HG02763 (cell line): ENCODE measurements around the gene WNT2.
A peak's percentile ranks its signal among the peaks of the same experiment; 100 is the strongest.

ENCODE experiments used
- ATAC-seq: cut with Tn5 transposase; IDR thresholded peaks from one replicate; pipeline ENCODE4 v1.9.1; 2021; ENCODE audit warnings: mild to moderate bottlenecking, moderate library complexity; ENCODE audit not compliant: unreplicated experiment

The WNT2 gene

GRCh38 chr7:117322741-117323304, at the start of gene WNT2:
Gene WNT2, minus strand, starts transcription at chr7:117323058. Its CDS starts 69 bp downstream, at chr7:117322989.
- no peak for ATAC-seq

GRCh38 chr7:117372073-117372472, 49.2 kb upstream of the WNT2 start:
- no peak for ATAC-seq

DNA sequence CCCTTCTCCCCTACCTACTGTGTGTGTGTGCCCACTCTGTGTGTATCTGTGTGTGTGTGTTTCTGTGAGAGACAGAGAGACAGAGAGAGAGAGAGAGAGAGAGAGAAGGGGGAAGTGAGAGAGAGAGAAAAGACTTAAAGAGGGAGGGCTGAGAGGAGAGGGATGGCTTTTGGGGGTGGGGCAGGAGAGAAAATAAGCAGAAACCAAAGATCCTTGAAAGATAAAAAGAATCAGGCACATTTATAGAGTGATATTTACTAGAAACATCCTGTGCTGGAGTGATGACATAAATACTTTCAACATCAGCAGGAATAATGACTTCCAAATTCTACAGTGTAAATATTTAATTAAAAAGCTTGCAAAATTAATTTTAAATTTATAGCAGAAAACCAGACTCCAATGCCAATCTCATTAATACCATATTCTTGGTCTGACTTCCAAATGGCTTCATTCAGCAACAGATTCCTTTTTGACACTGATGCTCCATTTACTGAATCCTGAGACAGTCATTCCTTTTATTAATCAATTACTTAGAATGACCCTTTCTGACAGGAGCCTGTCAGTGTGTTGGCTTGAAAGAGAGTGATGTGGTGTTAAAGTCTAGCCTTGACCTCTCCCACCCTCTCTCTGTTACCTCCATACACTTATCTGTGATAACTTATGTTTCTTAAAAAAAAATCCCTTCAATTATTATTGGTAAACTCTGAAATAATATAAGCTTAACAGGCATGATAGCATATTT, 41.7 kb upstream of the WNT2 start:
- ATAC-seq = no peak

- ATAC-seq = no peak
Measured at GRCh38 chr7:117362294-117362888, 39.5 kb upstream of the WNT2 start.

GRCh38 chr7:117350027-117350426, 27.2 kb upstream of the WNT2 start:
- ATAC-seq = no peak

DNA sequence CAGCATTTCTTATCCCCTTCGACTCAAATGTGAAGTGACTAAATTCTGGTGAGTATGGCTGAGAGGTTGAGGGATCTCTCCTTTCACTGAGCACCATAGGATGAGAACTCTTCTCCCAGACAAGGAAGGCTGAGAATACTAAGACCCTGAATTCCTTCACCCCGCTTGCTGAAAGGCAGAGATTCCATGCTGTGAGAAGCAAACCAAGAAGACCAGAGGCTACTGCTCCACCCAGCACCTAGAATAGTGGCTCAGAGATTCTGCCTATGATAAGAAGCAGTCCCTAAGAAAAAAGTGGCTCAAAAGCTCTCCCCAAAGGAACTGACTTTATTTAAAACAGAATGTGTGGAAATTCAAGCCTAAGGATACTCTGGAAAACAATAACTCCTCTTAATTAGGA, 26.7 kb upstream of the WNT2 start:
- ATAC-seq = no peak

DNA sequence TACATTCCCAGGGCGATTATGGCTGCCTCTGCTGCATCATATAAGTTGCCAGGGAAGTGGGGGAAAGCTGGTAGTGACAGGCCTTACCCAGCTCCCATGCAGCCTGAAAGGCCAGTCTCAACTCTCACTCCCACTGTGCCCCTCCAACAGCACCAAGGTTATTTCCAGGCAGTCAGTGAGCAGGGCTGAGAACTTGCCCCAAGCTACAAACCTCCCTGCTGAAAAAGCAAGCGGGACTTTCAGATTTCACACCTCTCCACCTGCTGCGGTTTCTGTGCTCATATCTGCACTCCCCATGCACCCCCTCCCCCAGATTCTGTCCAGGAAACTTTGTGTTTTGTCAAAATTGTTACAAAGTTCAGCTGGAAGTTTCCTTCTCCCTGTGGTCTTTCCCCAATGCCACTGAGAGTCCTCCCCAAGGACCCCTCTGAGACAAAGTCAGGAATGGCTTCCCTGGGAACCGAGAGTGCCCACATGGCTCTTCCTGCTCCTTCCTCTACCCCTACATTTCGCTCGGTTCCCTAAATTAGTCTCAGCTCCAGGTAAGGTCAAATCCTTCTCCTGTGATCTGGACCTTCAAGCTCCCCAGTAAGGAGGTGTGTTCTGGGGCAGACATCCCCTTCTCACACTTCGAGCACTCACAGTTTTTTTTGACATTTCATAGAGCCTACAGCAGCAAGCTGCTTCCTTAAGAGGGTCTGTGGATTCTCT, 25.3 kb upstream of the WNT2 start:
- peak; percentile 94 for ATAC-seq

DNA sequence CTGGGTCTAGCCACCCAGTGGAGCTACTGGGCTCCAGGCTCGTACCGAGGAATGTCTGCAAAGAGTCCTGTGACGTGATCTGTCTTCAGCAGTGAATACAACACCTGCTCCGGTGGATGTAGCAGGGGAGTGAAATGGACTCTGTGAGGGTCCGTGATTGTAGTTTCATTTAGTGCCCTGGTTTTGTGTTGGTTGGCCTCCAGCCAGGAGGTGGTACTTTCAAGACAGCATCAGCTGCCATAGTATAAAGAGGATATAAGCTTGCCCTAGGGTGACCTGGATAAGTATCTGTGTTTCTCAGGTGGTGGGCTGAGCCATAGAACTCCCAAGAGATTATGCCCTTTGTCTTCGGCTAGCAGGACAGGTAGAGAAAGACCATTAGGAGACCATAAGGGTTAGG, 24.6 kb upstream of the WNT2 start:
- ATAC-seq = no peak

DNA sequence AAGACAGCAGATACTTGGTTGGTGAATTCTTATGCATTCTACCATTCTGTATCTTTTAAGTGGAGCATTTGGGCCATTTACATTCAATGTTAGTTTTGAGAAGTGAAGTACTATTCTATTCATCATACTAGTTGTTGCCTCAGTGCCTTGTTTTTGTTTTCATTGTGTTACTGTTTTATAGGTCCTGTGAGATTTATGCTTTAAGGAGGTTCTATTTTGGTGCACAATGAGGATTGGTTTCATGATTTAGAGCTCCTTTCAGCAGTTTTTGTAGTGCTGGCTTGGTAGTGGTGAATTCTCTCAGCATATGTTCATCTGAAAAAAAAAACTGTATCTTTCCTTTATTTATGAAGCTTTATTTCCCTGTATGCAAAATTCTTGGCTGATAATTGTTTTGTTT, 23.3 kb upstream of the WNT2 start:
- ATAC-seq = no peak

DNA sequence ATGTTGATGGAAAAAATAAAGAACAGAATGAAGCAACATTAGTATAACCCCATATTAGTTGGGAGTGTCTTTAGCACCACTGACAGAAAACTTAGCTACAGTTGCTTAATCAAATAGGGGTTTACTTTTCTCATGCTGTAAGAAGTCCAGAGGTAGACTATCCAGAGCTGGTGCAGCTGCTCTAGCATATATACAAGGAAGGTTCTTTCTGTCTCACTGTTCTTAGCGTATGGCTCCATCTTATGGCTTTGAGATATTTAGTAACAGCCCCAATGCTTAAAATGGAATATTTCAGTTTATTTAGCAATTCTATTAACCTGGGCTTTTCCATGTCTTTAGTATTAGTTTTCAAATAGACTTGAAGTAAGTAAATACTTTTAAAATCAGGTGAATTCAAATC, 15.2 kb upstream of the WNT2 start:
- ATAC-seq = no peak

DNA sequence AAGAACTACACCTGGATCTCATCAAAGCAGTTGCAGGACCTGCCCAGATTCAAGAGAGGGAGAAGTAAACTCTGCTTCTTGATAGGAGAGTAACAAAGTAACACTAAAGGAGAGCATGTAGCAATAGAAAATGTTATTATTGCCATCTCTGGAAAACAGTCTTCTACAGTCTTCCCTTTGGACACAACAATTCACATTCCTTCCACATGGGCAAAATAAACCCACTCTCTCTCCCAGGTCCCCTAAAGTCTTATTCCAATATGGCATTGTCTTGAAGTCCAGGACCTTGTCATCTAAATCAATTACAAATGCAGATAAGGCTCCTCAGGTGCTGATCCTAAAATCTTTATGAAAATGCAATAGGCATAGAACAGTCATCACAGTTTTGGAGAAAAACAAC, 10.3 kb upstream of the WNT2 start:
- ATAC-seq = no peak

DNA sequence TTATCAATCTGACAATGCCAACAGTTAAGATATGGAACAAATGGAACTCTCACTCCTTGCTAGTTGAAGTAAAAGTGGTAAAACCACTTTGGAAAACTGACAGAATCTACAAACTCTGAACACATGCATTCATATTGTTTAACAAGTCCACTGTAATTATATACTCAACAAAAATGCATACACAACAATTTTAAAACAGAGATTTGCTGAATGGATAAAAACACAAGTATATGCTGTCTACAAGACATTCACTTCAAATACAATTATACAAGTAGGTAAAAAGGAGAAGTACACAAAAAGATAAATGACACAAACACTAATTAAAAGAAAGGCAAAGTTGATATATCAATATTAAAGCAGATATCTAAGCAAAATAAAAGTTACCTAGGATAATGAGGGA, 9.2 kb upstream of the WNT2 start:
- no peak for ATAC-seq

- ATAC-seq = no peak
Measured at GRCh38 chr7:117325836-117326235, 3.0 kb upstream of the WNT2 start.

DNA sequence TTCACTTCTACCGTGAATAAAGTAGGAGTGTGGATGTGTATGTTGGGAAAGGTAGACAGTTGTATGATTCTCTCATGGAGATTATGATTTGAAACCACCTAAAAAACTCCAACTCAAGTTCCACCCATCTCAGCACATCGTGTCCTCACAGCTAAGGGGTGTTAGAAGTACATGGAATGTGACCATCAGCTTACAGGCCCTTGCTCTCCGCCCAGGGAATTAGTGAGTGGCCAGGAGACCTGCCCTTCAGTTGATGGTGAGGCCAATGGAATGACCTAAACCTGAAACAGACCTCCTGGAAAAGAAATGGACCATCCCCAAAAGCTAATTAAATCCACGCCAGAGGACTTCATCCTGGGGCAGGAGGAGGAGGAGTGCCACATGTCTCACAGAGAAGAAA, 2.1 kb upstream of the WNT2 start:
- no peak for ATAC-seq

DNA sequence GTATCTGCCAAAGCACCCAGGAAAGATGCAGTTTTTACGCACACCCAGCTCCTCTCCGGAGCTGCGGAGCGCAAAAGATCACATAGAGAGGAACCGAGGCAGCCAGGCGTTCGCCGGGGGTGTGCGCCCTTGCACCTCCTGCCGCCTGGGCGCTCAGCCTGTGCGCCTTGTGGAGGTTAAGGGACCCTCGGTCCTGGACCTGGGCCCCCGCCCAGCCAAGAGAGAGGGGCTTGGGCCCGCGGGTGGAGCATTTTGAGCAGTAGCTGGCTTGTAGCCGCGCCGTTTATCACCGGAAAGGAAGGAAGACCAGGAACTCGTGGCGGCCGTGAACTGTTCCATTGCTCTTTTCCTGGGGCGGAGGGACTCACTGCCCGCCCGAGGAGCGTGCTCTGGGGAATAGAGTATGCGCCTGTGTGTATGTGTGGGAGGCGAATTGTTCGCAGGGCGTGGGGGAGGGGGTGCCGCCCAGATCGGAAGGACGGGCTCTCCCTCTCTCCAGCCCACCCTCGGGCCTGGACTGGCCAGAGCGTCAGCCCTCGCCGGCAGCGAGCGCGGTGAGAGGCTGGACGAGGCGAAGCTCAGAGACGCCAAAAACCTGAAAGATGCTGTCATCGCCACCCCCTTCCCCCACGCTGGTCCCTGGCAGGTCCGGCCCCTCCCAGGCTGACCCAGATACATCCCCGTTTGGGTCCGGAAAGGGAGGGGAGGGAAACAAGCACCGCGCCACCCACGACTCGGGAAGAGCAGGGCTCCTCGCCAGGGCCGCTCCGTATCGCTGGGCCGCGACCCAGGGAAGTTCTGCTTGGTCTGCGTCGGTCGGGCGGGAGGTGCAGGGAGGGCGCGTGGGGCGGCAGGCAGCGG, 1.2 kb upstream of the WNT2 start:
- ATAC-seq = no peak

DNA sequence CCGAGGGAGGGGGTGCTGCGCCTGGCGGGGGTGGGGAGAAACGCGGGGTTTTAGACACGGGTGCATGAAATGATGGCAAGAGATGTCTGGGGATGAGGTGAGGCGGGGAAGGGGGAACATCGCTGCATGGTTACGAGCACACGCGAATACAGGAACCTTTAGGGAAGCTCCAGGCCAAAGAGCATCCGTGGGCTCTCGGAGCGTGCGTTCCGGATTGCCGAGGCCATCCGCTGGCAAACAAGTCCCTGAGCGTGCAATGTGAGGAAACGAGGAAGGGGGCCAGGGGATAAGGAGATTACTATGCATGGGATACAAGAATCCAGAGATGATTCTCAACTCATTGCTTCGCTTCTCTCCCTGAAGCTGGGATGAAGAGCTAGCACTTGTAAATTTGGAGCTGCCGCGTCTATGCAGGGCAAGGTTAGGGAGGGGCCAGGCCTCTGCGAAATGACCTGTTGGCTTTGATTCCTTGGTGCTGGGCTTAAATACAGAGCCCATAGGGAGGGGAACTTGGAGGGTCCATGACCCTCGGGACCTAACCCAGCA, 520 bp upstream of the WNT2 start:
- ATAC-seq = no peak

DNA sequence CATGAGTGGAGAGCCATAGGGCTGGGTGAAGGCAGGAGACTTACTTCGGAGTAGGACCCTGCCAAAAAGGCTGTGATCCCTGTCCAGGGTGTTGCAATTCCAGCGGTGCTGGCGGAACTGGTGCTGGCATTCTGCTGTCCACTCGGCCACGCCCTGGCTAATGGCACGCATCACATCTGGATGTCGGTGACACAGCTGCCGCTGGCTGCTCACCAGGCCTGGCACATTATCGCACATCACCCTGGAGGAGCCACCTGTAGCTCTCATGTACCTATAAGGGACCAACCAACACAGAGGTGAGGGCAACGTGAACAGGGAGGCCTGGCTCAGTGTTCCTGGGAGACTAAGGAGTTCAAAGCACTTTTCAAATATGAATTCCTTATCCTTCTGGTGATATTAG, 2.3 kb downstream of the WNT2 start:
- ATAC-seq = no peak

GRCh38 chr7:117319181-117319580, 3.7 kb downstream of the WNT2 start:
- no peak for ATAC-seq

GRCh38 chr7:117313582-117313981, 9.3 kb downstream of the WNT2 start:
- no peak for ATAC-seq
